KMS-11 (cell line): ENCODE data around the gene CACNA1D.

Experiments used
- H2AFZ ChIP-seq: fragments of 200-600 bp; sonication (generic); 2 replicates; pipeline ENCODE4 v1.6.1; 2016; ENCODE audit warnings: antibody characterized with exemption, mixed run types, low read depth
- H3K27ac ChIP-seq: fragments of 200-600 bp; sonication (generic); 2 replicates; pipeline ENCODE4 v1.6.1; 2016; ENCODE audit warnings: mild to moderate bottlenecking, mixed run types
- H3K27me3 ChIP-seq: fragments of 200-600 bp; sonication (generic); 2 replicates; pipeline ENCODE4 v1.6.1; 2017; ENCODE audit warnings: mild to moderate bottlenecking, low read depth, mixed run types, moderate library complexity; ENCODE audit not compliant: insufficient read depth
- H3K36me3 ChIP-seq: fragments of 200-600 bp; sonication (generic); 2 replicates; pipeline ENCODE4 v1.6.1; 2017; ENCODE audit warnings: mild to moderate bottlenecking, mixed run types; ENCODE audit not compliant: insufficient read depth
- H3K4me1 ChIP-seq: fragments of 200-600 bp; sonication (generic); 2 replicates; pipeline ENCODE4 v1.6.1; 2016; ENCODE audit warnings: mild to moderate bottlenecking, low read depth, mixed run types; ENCODE audit not compliant: poor library complexity, severe bottlenecking
- H3K4me2 ChIP-seq: fragments of 200-600 bp; sonication (generic); 2 replicates; pipeline ENCODE4 v1.7.0; 2016; ENCODE audit warnings: mild to moderate bottlenecking, mixed run types
- H3K4me3 ChIP-seq: fragments of 200-600 bp; sonication (generic); IDR thresholded peaks from 2 replicates; pipeline ENCODE4 v1.6.1; 2017; ENCODE audit warnings: low read depth, low read length, mixed read lengths; ENCODE audit not compliant: insufficient read depth
- H3K79me2 ChIP-seq: fragments of 200-600 bp; sonication (generic); 2 replicates; pipeline ENCODE4 v1.6.1; 2016; ENCODE audit warnings: low read depth, mixed run types; ENCODE audit not compliant: insufficient read depth
- H3K9ac ChIP-seq: fragments of 200-600 bp; sonication (generic); 2 replicates; pipeline ENCODE4 v1.6.1; 2016; ENCODE audit warnings: mild to moderate bottlenecking, mixed run types
- H4K20me1 ChIP-seq: fragments of 200-600 bp; sonication (generic); 2 replicates; pipeline ENCODE4 v1.6.1; 2016; ENCODE audit warnings: mild to moderate bottlenecking, mixed run types; ENCODE audit not compliant: insufficient read depth
- TF ChIP-seq, protein P1 (sequence below): fragments of 200-600 bp; sonication (generic); conservative IDR thresholded peaks from 2 replicates; pipeline ENCODE4 v1.6.1; 2017; ENCODE audit warnings: low read depth, mild to moderate bottlenecking, antibody characterized with exemption, low read length, moderate library complexity, mixed read lengths

Gene CACNA1D

DNA sequence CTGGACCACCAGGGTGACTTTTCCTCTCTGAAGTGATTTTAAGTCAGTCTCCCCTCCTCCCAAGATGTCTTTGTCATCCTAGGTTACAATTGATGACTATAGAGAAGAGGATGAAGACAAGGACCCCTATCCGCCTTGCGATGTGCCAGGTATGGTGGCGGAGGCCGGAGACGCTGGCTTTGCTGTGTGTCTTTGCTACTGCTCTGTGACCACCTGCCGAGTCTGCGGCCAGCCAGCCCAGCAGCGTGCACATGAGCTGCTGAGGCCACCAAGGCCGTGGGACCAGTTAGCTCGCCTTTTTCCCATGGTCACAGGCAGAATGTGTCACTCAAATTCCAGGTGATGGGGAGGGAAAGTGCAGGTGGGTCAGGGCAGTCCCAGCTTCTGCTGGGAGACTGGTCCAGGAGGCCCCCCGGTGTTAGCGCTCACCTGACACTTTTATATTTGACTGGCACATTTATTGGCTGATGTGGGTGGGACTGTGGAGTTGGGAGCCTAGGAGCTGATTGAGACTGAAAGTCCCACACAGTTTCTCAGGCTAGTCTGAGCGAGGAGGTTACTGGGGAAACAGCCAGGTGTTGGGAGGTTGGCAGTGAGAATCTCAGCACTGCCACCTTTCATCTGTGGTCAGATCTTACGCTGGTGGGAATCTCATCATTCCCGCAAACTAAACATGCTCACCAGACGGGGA, 237.7 kb downstream of the CACNA1D start:
- Histone ChIP-seq H3K36me3 (no peaks in the 10 kb centered on the region), H3K79me2 (no peaks in the 10 kb centered on the region), H3K4me1 (no peaks in the 10 kb centered on the region), H3K27me3 (no peaks in the 10 kb centered on the region), H4K20me1 (no peaks in the 10 kb centered on the region), H2AFZ (no peak overlapping the region), H3K4me3 (no peak overlapping the region), H3K9ac (no peak overlapping the region), H3K27ac (no peak overlapping the region), H3K4me2 (no peak overlapping the region)
- TF ChIP-seq, protein P1, sequence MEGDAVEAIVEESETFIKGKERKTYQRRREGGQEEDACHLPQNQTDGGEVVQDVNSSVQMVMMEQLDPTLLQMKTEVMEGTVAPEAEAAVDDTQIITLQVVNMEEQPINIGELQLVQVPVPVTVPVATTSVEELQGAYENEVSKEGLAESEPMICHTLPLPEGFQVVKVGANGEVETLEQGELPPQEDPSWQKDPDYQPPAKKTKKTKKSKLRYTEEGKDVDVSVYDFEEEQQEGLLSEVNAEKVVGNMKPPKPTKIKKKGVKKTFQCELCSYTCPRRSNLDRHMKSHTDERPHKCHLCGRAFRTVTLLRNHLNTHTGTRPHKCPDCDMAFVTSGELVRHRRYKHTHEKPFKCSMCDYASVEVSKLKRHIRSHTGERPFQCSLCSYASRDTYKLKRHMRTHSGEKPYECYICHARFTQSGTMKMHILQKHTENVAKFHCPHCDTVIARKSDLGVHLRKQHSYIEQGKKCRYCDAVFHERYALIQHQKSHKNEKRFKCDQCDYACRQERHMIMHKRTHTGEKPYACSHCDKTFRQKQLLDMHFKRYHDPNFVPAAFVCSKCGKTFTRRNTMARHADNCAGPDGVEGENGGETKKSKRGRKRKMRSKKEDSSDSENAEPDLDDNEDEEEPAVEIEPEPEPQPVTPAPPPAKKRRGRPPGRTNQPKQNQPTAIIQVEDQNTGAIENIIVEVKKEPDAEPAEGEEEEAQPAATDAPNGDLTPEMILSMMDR = no peak

DNA sequence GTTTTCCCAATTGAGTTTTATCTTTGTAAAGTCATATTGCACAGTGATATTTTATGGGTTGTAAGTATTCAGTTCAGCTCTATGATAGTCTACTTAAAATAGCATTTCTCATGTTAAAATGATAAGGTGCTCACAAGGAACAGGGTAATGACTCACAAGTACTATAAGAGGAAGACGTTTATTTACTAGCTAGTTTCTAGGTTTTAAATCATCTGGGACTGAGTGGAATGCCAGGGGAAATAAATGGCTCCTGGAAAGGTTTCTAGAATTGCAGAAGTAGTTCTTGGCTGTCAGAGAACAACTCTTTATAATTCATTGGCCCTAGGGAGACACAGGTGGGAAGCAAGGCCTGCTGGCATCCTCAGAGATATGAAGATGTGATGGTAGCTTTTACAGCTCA, 239.0 kb downstream of the CACNA1D start:
- Histone ChIP-seq H2AFZ (no peak overlapping the region), H4K20me1 (no peaks in the 10 kb centered on the region), H3K79me2 (no peaks in the 10 kb centered on the region), H3K4me2 (no peak overlapping the region), H3K36me3 (no peaks in the 10 kb centered on the region), H3K27me3 (no peaks in the 10 kb centered on the region), H3K9ac (no peak overlapping the region), H3K27ac (no peak overlapping the region), H3K4me1 (no peaks in the 10 kb centered on the region), H3K4me3 (no peak overlapping the region)
- TF ChIP-seq, protein P1 = no peak

DNA sequence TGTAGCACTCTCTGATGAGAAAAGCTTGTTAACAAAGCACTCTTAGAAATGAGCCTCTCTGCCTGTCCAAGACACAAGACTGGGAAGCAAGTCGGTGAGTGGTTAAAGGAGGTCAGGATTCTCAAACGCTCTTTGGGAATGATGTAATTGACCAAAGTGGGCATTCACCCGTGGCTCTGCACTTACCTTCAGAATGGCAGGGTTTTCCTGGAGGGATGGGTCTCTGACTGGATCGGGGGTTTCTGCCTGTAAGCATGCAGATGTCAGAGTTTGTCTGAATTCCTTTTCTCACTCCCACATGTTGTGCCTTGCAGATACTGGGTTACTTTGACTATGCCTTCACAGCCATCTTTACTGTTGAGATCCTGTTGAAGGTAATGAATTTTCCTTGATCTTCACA, 245.6 kb downstream of the CACNA1D start:
- no peaks in the 10 kb centered on the region for H3K36me3 ChIP-seq
- H4K20me1 ChIP-seq = no peaks in the 10 kb centered on the region
- H3K27me3 ChIP-seq = no peaks in the 10 kb centered on the region
- H3K9ac ChIP-seq = no peak overlapping the region
- no peaks in the 10 kb centered on the region for H3K4me1 ChIP-seq
- TF ChIP-seq, protein P1 = no peak
- no peak overlapping the region for H3K27ac ChIP-seq
- H3K4me3 ChIP-seq = no peak overlapping the region
- H3K79me2 ChIP-seq = no peaks in the 10 kb centered on the region
- no peak overlapping the region for H3K4me2 ChIP-seq
- H2AFZ ChIP-seq = no peak overlapping the region

DNA sequence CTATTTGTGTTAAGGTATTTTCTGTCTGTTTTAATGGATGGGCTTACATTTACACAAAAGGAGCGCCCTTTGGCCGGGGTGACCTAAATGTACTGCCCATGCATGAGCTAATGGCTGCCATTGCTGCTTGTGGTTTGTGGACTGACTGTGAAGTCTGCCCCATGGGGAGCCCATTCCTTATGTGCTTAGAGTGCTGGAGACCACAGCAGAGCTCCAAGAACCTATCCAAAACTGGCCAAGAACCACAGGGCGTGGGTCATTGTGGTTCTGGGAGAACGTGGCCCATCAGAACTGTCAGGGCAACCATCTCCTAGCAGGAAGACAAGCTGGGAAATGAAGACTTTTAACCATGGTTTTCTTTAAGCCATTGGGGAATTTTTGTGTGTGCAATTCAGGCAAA, 246.5 kb downstream of the CACNA1D start:
- H3K79me2 ChIP-seq = no peaks in the 10 kb centered on the region
- TF ChIP-seq, protein P1 = no peak
- no peak overlapping the region for H3K27ac ChIP-seq
- H4K20me1 ChIP-seq = no peaks in the 10 kb centered on the region
- H3K4me1 ChIP-seq = no peaks in the 10 kb centered on the region
- H3K27me3 ChIP-seq = no peaks in the 10 kb centered on the region
- no peak overlapping the region for H3K9ac ChIP-seq
- H2AFZ ChIP-seq = no peak overlapping the region
- no peak overlapping the region for H3K4me2 ChIP-seq
- H3K4me3 ChIP-seq = no peak overlapping the region
- no peaks in the 10 kb centered on the region for H3K36me3 ChIP-seq
